Ramos (cell line): Measurements from ENCODE around the gene CHTF18.

Experiments
- in situ Hi-C: fragments of 300-500 bp; cut with MboI; formaldehyde crosslinking; loops from one replicate; pipeline ENCODE4 v1.14.3; 2022; ENCODE audit warnings: low sequenced_read_pairs; ENCODE audit not compliant: unreplicated experiment

CHTF18 gene

DNA sequence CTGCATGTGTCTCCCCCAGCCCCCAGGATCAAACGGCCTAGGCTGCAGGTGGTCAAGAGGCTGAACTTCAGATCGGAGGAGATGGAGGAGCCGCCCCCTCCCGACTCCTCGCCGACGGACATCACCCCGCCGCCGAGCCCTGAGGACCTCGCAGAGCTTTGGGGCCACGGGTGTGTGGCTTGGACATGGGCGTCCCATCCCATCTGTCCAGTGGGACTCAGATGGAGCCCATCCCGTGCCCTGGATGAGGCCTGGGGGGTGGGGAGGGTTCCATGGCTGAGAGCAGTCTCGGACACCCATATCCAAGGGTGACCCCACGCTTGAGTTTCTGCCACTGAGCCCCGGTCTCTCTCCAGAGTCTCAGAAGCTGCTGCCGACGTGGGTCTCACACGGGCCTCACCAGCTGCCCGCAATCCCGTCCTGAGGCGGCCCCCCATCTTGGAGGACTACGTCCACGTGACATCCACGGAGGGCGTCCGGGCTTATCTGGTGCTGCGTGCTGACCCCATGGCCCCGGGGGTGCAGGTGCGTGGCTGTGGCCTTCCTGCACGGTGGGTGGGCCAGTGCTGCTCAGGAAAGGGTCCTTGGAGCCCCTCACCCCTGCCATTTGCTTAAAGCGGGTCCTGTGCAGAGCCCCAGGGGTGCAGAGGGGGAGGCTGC lies 901 bp downstream of the CHTF18 start:
- in situ Hi-C loops = loop anchor here (5.0 kb wide), 1 partner anchor 77 kb away; no protein-coding TSS in a partner anchor

- in situ Hi-C loops = no loop called here
These were observed 1.7 kb downstream of the CHTF18 start for GRCh38 chr16:790086-790485.

- in situ Hi-C loops = no loop called here
These were observed 2.7 kb downstream of the CHTF18 start for GRCh38 chr16:791131-791530.

DNA sequence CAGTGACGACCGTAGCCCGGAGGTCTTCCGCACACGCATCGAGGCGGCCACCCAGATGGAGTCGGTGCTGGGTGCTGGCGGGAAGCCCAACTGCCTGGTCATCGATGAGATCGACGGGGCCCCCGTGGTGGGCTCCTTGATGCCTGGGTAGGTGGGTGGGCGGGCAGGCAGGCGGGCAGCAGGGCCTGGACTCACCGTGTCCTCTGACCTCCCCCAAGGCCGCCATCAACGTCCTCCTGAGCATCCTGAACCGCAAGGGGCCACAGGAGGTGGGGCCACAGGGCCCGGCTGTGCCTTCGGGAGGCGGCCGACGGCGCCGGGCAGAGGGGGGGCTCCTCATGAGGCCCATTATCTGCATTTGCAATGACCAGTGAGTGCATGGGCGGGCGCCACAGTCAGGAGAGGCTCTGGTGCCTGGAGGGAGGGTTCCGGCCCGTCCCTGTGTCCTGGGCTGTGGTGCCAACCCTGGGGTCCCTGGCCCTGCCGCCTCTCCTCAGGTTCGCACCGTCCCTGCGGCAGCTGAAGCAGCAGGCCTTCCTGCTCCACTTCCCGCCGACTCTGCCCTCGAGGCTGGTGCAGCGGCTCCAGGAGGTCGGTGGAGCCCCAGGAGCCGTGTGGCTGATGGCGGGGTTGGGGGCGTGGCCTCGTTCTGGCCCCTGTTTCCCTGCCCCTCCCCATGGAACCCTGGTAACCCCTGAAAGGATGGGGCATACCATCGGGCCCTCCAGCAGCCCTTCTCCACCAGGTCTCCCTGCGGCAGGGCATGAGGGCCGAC lies 4.0 kb downstream of the CHTF18 start:
- in situ Hi-C loops = no loop called here

DNA sequence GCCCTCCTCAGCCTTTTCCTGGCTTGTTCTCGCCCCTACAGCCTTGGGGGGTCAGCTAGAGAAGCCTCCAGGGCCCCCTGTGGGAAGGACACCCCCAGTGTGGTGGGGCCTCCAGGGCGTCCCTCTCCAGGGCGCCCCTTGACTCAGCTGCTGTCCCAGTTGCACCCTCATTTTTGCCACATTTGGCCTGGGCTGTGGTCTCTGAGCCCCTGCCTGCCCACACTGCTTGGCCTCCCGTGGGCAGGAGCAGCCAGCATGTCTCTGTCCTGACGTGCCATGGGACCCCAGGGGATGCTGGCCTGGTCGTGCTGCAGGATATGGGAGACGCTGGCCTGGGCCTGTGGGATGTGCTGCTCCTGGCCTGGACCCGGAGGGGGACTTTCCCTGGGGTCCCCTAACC lies 5.0 kb downstream of the CHTF18 start:
- in situ Hi-C loops = no loop called here

- in situ Hi-C loops = no loop called here
These were observed 5.8 kb downstream of the CHTF18 start for GRCh38 chr16:794091-794822.

GRCh38 chr16:794853-795466 lies 6.5 kb downstream of the CHTF18 start:
- in situ Hi-C loops = no loop called here

GRCh38 chr16:795580-796229 lies 7.3 kb downstream of the CHTF18 start:
- in situ Hi-C loops = no loop called here

GRCh38 chr16:796296-797119 lies 8.1 kb downstream of the CHTF18 start:
- in situ Hi-C loops = no loop called here

GRCh38 chr16:797120-797420 lies 8.7 kb downstream of the CHTF18 start:
- in situ Hi-C loops = no loop called here

GRCh38 chr16:797686-798085 lies 9.3 kb downstream of the CHTF18 start:
- in situ Hi-C loops = no loop called here

GRCh38 chr16:798666-799065 lies 10.2 kb downstream of the CHTF18 start:
- in situ Hi-C loops = no loop called here

DNA sequence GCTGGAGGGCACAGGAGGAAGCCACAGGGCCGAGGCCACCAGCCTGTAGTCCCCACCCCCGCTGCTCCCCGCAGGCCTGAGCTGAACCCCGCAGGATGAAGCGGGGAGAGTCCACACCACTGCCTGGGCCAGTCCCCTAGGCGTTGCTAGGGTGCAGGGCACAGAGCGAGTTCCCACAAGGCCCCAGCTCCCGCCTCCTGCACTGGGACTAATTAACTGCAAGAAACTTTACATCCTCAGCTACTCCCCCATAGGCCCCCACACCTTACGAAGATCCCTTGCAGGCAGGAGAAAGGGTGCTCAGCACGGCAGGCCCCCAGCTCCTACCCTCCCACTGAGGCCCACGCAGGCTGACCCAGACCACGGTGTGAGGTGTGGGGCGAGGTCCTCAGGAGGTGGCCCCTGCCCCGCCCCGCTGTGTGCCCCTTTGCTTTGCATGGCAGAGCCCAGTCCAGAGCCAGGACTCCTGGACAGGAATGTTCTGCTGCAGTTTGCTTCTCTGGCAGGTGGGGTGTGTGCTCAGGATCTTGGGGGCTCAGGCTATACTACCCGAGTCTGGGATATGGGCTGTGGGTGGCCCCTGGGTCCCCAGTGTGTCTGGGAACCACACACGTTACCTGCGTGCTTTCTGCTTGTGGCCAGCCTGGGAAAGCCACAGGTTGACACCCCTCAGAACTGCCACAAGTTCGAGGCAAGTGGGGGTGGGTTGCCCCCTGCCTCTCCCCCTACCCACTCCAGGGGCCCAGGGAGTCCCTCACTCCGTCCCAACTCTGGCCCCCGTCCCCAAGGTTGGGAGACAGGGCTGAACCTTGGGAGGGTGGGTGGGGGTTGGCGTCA lies 10.9 kb downstream of the CHTF18 start:
- in situ Hi-C loops = no loop called here

DNA sequence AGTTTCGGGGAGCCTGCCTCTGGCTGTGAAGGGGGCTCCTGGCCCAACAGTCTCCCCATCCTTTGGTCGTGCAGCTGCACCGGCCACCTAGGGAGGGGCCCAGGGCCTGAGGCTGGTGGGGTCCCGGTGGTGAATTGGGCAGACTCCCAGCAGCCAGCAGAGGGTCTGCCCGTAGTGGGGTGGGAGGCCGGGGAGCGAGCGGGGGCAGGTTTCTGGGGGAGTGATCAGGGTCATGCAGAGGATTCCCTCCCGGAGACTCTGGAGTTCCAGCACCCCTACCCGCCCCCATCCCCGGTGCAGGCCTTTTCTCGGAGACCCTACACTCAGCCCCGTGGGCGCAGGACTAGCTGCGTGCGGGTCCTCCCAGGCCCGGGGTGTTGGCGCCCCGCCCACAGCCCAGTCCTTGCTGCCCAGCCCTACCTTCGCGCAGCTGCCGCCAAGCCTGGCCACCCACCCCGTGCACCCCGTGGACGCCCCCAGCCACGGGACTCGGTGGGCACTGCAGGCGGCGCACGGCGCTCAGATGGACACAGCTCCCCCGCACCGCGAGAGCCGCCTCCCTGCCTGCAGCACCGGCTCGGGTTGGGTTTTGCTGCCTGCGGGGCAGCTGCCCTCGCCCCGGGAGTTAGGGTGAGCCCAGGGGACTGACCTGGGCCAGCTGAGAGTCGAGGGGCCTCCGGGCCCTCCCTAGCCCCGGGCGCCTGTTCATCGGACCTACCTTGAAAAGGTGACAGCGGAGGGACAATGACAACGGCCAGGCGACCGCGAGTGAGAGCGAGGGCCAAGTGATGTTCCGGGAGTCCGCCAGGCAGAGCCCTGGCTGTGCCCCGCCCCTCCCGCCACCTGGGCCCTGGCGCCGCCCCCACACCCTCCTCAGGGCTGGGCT lies 11.8 kb downstream of the CHTF18 start, which contains the start of gene GNG13:
Gene GNG13 (minus strand): TSS at position 787 of the 886 bp plus-strand sequence. CDS start 1,657 bp downstream, outside the sequence.
- in situ Hi-C loops = no loop called here

DNA sequence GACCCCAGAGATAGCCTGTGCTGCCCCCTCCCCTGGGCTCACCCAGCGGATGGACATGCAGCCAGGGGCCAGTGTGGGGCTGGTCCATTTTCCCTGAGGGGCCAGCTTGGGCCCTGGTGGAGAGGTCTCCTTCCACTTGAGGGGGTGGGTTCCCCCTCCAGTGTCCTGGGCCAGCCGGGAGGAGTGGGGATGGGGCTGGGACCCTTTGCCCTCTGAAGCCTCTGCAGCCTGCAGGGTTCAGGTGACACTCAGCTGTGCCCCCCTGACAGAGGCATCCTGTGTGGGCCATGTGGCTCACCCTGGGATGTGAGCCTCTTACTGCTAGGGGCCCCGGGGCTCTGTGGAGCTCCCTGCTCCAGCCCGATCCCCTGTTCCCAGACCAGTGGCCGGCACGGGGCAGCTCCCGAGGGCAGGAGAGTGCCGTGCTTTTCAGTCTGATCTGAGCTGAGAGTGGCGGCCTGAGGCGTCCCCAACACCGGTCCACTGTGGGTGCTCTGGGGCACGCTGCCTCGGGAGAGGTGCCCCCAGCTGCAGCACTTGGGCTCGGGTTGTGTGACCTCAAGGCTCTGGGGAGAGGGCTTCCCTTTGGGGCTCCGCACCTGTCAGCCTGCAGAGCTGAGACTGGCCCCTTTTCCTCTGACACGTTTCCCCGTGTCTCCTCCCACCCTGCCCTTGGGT lies 12.6 kb downstream of the CHTF18 start:
- in situ Hi-C loops = no loop called here

- in situ Hi-C loops = no loop called here
These were observed 13.4 kb downstream of the CHTF18 start for GRCh38 chr16:801584-802363.
